ENCODE results near the gene TRPM7.

Gene TRPM7

GRCh38 chr15:50686469-50687301, at the start of gene TRPM7:
Gene TRPM7, minus strand, starts transcription at chr15:50686797. Its CDS starts 264 bp downstream, at chr15:50686533.
- TF ChIP-seq YY1 (IDR thresholded peaks at IDR 0.05; ENCODE audit: low read depth) (0 out of 2 replicates have a peak, but pooled peaks have one; percentile 29), CEBPB (IDR thresholded peaks at IDR 0.05) (peak; percentile 97), TAF1 (IDR thresholded peaks at IDR 0.05; ENCODE audit: low read depth) (peak; percentile 60; the same call in 1 of the 2 replicates), CREB1 (IDR thresholded peaks at IDR 0.05; ENCODE audit: low read depth) (no peak), USF1 (IDR thresholded peaks at IDR 0.05) (peak; percentile 96), RAD21 (IDR thresholded peaks at IDR 0.05; ENCODE audit: low read depth) (peak; percentile 2; the same call in 1 of the 2 replicates), MAX (IDR thresholded peaks at IDR 0.05) (peak; percentile 84), FOXM1 (IDR thresholded peaks at IDR 0.05; ENCODE audit: borderline replicate concordance, low read depth) (no peak; the same call in 1 of the 2 replicates)

- TF ChIP-seq ZBTB7A (IDR thresholded peaks at IDR 0.05; ENCODE audit: low read depth) = no peak
- no peak for TF ChIP-seq EGR1 (IDR thresholded peaks at IDR 0.05)
- no peak for TF ChIP-seq YY1 (IDR thresholded peaks at IDR 0.05; ENCODE audit: low read depth)
- TF ChIP-seq TAF1 (IDR thresholded peaks at IDR 0.05; ENCODE audit: low read depth) = no peak
These were observed 48.6 kb upstream of the TRPM7 start for GRCh38 chr15:50735156-50735555.

GRCh38 chr15:50726315-50726714, 39.7 kb upstream of the TRPM7 start:
- TF ChIP-seq NFIC (IDR thresholded peaks at IDR 0.05) = no peak
- TF ChIP-seq REST (IDR thresholded peaks at IDR 0.05; ENCODE audit: low read depth) = no peak
- no peak for TF ChIP-seq FOXM1 (IDR thresholded peaks at IDR 0.05; ENCODE audit: borderline replicate concordance, low read depth)
- no peak for TF ChIP-seq MAX (IDR thresholded peaks at IDR 0.05)

GRCh38 chr15:50718700-50719125, 32.1 kb upstream of the TRPM7 start:
- no peak for TF ChIP-seq ZBTB7A (IDR thresholded peaks at IDR 0.05; ENCODE audit: low read depth)

GRCh38 chr15:50712018-50712417, 25.4 kb upstream of the TRPM7 start:
- TF ChIP-seq USF1 (IDR thresholded peaks at IDR 0.05) (no peak), TEAD4 (IDR thresholded peaks at IDR 0.05) (no peak), TAF1 (IDR thresholded peaks at IDR 0.05; ENCODE audit: low read depth) (no peak), RAD21 (IDR thresholded peaks at IDR 0.05; ENCODE audit: low read depth) (no peak), EGR1 (IDR thresholded peaks at IDR 0.05) (no peak), CEBPB (IDR thresholded peaks at IDR 0.05) (no peak)

GRCh38 chr15:50710585-50710984, 24.0 kb upstream of the TRPM7 start:
- TF ChIP-seq CREB1 (IDR thresholded peaks at IDR 0.05; ENCODE audit: low read depth) = no peak
- TF ChIP-seq EGR1 (IDR thresholded peaks at IDR 0.05) = no peak
- TF ChIP-seq ZBTB7A (IDR thresholded peaks at IDR 0.05; ENCODE audit: low read depth) = no peak
- TF ChIP-seq YY1 (IDR thresholded peaks at IDR 0.05; ENCODE audit: low read depth) = no peak
- no peak for TF ChIP-seq RAD21 (IDR thresholded peaks at IDR 0.05; ENCODE audit: low read depth)
- no peak for TF ChIP-seq CEBPB (IDR thresholded peaks at IDR 0.05)
- no peak for TF ChIP-seq REST (IDR thresholded peaks at IDR 0.05; ENCODE audit: low read depth)
- TF ChIP-seq EP300 (IDR thresholded peaks at IDR 0.05; ENCODE audit: borderline replicate concordance) = no peak
- no peak for TF ChIP-seq USF1 (IDR thresholded peaks at IDR 0.05)
